ENCODE data around the gene PNMA8C.

The PNMA8C gene

DNA sequence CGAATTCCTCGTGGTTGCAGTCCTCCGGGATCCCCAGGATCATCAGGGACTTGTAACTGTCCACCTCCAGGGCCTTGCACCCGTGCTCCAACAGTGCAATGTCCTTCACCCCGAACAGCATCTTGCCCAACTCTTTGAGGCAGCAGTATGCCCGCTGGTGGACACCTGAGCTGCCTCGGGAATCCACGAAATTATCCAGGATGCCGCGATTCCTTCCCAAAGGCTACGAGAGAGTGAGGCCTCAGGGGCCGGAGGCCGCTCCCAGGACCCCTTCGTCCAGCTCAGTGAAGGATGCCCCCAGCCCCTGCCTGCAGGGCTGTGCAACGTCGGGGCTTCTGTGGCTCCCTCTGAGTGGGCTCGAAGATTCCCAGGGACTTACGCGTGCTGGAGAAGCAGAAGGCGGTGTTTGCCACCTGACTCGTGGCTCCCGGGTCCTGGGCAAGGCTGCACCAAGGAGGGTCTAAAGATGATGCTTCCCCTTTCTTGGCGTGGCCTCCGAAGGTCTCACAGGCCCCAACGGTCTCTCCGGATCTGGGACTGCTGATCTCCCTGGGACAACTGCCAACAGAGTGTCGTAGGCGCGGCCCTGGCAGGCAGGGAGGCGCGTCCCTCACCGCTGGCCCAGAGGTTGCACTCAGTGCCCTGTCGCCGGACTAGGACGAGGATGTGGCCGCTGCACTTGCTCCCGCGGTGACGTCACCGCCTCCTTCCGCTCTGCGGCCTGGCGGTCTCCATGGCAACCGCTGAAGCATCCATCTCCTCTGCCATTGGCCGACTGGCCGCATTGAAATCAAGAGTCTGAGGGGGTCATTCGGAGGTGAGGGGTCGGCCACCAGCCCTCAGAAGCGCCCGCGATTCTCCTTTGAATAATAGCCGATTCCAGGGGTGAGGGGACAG, at the start of gene PNMA8C:
PNMA8C (minus strand) TSS at position 698 of the 897 bp plus-strand sequence; CDS start at position 121, 577 bp downstream.
- TF ChIP-seq, protein P1, sequence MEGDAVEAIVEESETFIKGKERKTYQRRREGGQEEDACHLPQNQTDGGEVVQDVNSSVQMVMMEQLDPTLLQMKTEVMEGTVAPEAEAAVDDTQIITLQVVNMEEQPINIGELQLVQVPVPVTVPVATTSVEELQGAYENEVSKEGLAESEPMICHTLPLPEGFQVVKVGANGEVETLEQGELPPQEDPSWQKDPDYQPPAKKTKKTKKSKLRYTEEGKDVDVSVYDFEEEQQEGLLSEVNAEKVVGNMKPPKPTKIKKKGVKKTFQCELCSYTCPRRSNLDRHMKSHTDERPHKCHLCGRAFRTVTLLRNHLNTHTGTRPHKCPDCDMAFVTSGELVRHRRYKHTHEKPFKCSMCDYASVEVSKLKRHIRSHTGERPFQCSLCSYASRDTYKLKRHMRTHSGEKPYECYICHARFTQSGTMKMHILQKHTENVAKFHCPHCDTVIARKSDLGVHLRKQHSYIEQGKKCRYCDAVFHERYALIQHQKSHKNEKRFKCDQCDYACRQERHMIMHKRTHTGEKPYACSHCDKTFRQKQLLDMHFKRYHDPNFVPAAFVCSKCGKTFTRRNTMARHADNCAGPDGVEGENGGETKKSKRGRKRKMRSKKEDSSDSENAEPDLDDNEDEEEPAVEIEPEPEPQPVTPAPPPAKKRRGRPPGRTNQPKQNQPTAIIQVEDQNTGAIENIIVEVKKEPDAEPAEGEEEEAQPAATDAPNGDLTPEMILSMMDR (IDR thresholded peaks at IDR 0.05; ENCODE audit: poor library complexity, severe bottlenecking): no peak
- H3K27ac ChIP-seq (ENCODE audit: poor library complexity, severe bottlenecking): no peak within 1 kb of the TSS
- H3K27me3 ChIP-seq (ENCODE audit: insufficient read depth, poor library complexity, severe bottlenecking): no peaks in the 10 kb centered on the region
- H3K9me3 ChIP-seq (ENCODE audit: severe bottlenecking): no peaks in the 10 kb centered on the region
- ATAC-seq (ENCODE audit: low read depth) (no peak), DNase-seq (ENCODE audit: low spot score) (no peak)
- H3K4me1 ChIP-seq (ENCODE audit: insufficient read depth, poor library complexity, severe bottlenecking): no peaks in the 10 kb centered on the region
- no peaks in the 10 kb centered on the region for H3K36me3 ChIP-seq (ENCODE audit: low read depth)
- H3K4me3 ChIP-seq (ENCODE audit: severe bottlenecking): no peak within 1 kb of the TSS

DNA sequence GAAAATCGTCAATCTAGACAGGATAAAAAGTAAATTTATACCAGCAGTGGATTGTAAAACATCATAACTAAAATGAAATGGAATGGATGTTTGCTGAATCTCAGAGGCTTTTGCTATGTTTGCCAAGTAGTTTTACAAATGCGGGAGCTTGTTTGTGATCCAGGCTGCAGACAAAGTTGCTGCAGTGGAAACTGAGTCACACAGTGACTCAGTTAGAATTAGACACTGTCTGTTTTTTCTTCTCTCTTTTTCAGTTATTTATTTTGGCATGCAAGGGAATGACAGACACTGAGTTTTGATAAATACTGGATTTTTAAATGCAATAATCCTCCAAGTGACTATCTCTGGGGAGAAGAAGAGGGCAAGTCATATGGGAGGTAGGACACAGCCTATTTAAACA, 47.2 kb upstream of the PNMA8C start:
- no peak for ATAC-seq (ENCODE audit: low read depth)
- TF ChIP-seq, protein P1 (IDR thresholded peaks at IDR 0.05; ENCODE audit: poor library complexity, severe bottlenecking): no peak
- H3K9me3 ChIP-seq (ENCODE audit: severe bottlenecking): no peaks in the 10 kb centered on the region
- H3K27me3 ChIP-seq (ENCODE audit: insufficient read depth, poor library complexity, severe bottlenecking): no peaks in the 10 kb centered on the region
- no peak overlapping the region for H3K4me3 ChIP-seq (ENCODE audit: severe bottlenecking)
- no peak for DNase-seq (ENCODE audit: low spot score)
- H3K36me3 ChIP-seq (ENCODE audit: low read depth): no peaks in the 10 kb centered on the region
- no peak overlapping the region for H3K27ac ChIP-seq (ENCODE audit: poor library complexity, severe bottlenecking)
- peaks cover 10% of the 10 kb centered on the region for H3K4me1 ChIP-seq (ENCODE audit: insufficient read depth, poor library complexity, severe bottlenecking)

DNA sequence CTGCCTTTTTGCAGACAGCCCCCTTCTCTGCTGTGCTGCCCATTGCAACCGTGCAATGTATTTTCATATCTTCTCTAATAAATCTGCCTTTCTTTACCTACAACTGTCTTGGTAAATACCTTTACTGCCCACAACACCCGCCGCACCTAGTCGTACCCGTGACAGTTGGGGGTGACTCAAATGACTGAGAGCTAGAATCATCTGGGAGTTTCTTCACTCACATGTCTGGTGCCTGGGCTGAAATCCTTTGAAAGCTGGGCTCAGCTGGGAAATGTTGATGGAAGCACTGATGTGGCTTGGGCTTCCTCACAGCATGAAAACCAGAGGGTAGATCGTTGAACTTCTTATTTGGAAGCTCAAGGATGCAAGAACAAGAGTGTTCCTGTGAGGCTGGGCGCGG, 45.5 kb upstream of the PNMA8C start:
- no peak for DNase-seq (ENCODE audit: low spot score)
- no peak overlapping the region for H3K4me3 ChIP-seq (ENCODE audit: severe bottlenecking)
- peaks cover 10% of the 10 kb centered on the region for H3K4me1 ChIP-seq (ENCODE audit: insufficient read depth, poor library complexity, severe bottlenecking)
- peak overlapping the region; percentile 21 for H3K27ac ChIP-seq (ENCODE audit: poor library complexity, severe bottlenecking)
- H3K36me3 ChIP-seq (ENCODE audit: low read depth): no peaks in the 10 kb centered on the region
- no peaks in the 10 kb centered on the region for H3K9me3 ChIP-seq (ENCODE audit: severe bottlenecking)
- TF ChIP-seq, protein P1 (IDR thresholded peaks at IDR 0.05; ENCODE audit: poor library complexity, severe bottlenecking): no peak
- ATAC-seq (ENCODE audit: low read depth): peak; percentile 33; the same call in 2 of the 3 replicates
- no peaks in the 10 kb centered on the region for H3K27me3 ChIP-seq (ENCODE audit: insufficient read depth, poor library complexity, severe bottlenecking)

GRCh38 chr19:46472592-46472991, 43.9 kb upstream of the PNMA8C start:
- Histone ChIP-seq H3K27me3 (ENCODE audit: insufficient read depth, poor library complexity, severe bottlenecking) (no peaks in the 10 kb centered on the region), H3K9me3 (ENCODE audit: severe bottlenecking) (no peaks in the 10 kb centered on the region), H3K27ac (ENCODE audit: poor library complexity, severe bottlenecking) (no peak overlapping the region), H3K4me1 (ENCODE audit: insufficient read depth, poor library complexity, severe bottlenecking) (peaks cover 10% of the 10 kb centered on the region), H3K36me3 (ENCODE audit: low read depth) (no peaks in the 10 kb centered on the region), H3K4me3 (ENCODE audit: severe bottlenecking) (no peak overlapping the region)
- no peak for ATAC-seq (ENCODE audit: low read depth)
- TF ChIP-seq, protein P1 (IDR thresholded peaks at IDR 0.05; ENCODE audit: poor library complexity, severe bottlenecking): no peak
- no peak for DNase-seq (ENCODE audit: low spot score)

Data from RWPE2 (cell line).